BLaER1 (cell line): ENCODE results near the gene UBTD2.
A peak's percentile ranks its signal among the peaks of the same experiment; 100 is the strongest.

Source experiments
- H3K27ac ChIP-seq: shearing (Covaris generic); formaldehyde crosslinking; 2 replicates; pipeline ENCODE4 v1.8.1; 2022
- H3K27me3 ChIP-seq: shearing (Covaris generic); formaldehyde crosslinking; 2 replicates; pipeline ENCODE4 v1.8.1; 2022
- H3K36me3 ChIP-seq: shearing (Covaris generic); formaldehyde crosslinking; 2 replicates; pipeline ENCODE4 v1.8.1; 2022
- H3K4me1 ChIP-seq: shearing (Covaris generic); formaldehyde crosslinking; 2 replicates; pipeline ENCODE4 v1.8.1; 2022
- H3K4me2 ChIP-seq: shearing (Covaris generic); formaldehyde crosslinking; 2 replicates; pipeline ENCODE4 v1.8.1; 2022
- H3K4me3 ChIP-seq: shearing (Covaris generic); formaldehyde crosslinking; 2 replicates; pipeline ENCODE4 v1.8.1; 2022
- H3K9ac ChIP-seq: shearing (Covaris generic); formaldehyde crosslinking; 2 replicates; pipeline ENCODE4 v1.8.1; 2022
- H3K9me3 ChIP-seq: shearing (Covaris generic); formaldehyde crosslinking; 2 replicates; pipeline ENCODE4 v1.8.1; 2022
- H4K20me1 ChIP-seq: shearing (Covaris generic); formaldehyde crosslinking; 2 replicates; pipeline ENCODE4 v1.8.1; 2022
- Cebpa-rat ChIP-seq: shearing (Covaris generic); IDR thresholded peaks from 2 replicates; pipeline ENCODE4 v1.8.1; 2022

UBTD2 gene

GRCh38 chr5:172166030-172166826, 117.3 kb downstream of the UBTD2 start:
- H3K36me3 ChIP-seq, result peaks cover 54% of the 10 kb centered on the region
- no peaks in the 10 kb centered on the region for H3K27me3 ChIP-seq
- peak overlapping the region; percentile 68 for H3K27ac ChIP-seq
- H4K20me1 ChIP-seq, result peaks cover 77% of the 10 kb centered on the region
- no peak overlapping the region for H3K4me3 ChIP-seq
- H3K4me1 ChIP-seq, result peaks cover 97% of the 10 kb centered on the region
- peak overlapping the region; percentile 75 for H3K4me2 ChIP-seq
- no peaks in the 10 kb centered on the region for H3K9me3 ChIP-seq
- TF ChIP-seq Cebpa-rat, result no peak
- peak overlapping the region; percentile 34; the same call in 1 of the 2 replicates for H3K9ac ChIP-seq

DNA sequence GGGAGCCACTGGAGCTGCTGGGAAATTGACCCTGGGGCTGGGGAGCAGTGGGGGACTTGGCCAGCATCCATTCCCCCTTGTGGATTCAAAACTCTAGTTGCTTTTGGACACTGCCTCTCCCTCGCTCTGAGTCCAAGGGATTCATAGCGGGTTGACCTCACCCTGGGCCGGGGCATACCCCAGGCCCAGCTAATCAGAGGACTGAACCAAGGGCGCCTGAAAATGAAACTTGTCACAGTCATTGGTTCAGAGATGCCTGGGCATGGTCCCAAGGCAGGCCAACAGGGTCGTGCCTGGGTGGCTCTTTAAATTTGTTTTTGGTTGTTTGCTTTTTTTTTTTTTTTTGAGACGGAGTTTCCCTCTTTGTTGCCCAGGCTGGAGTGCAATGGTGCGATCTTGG, 118.1 kb downstream of the UBTD2 start:
- peaks cover 97% of the 10 kb centered on the region for H3K4me1 ChIP-seq
- 0 out of 2 replicates have a peak overlapping the region, but pooled peaks have one; percentile 34 for H3K9ac ChIP-seq
- H3K27ac ChIP-seq, result peak overlapping the region; percentile 68
- H3K4me2 ChIP-seq, result peak overlapping the region; percentile 75
- H3K36me3 ChIP-seq, result peaks cover 57% of the 10 kb centered on the region
- no peak overlapping the region for H3K4me3 ChIP-seq
- TF ChIP-seq Cebpa-rat, result no peak
- peaks cover 85% of the 10 kb centered on the region for H4K20me1 ChIP-seq
- H3K27me3 ChIP-seq, result no peaks in the 10 kb centered on the region
- H3K9me3 ChIP-seq, result no peaks in the 10 kb centered on the region

- H4K20me1 ChIP-seq, result peaks cover 90% of the 10 kb centered on the region
- H3K9me3 ChIP-seq, result no peaks in the 10 kb centered on the region
- 0 out of 2 replicates have a peak overlapping the region, but pooled peaks have one; percentile 34 for H3K9ac ChIP-seq
- H3K4me2 ChIP-seq, result peak overlapping the region; percentile 75
- H3K4me1 ChIP-seq, result peaks cover 97% of the 10 kb centered on the region
- peaks cover 57% of the 10 kb centered on the region for H3K36me3 ChIP-seq
- H3K27me3 ChIP-seq, result no peaks in the 10 kb centered on the region
- H3K27ac ChIP-seq, result peak overlapping the region; percentile 68
- no peak for TF ChIP-seq Cebpa-rat
- H3K4me3 ChIP-seq, result no peak overlapping the region
These were observed 118.8 kb downstream of the UBTD2 start for GRCh38 chr5:172164769-172165212.

GRCh38 chr5:172163346-172163745, 120.2 kb downstream of the UBTD2 start:
- Histone ChIP-seq H3K4me1 (peaks cover 97% of the 10 kb centered on the region), H3K4me2 (0 out of 2 replicates have a peak overlapping the region, but pooled peaks have one; percentile 9), H3K27me3 (no peaks in the 10 kb centered on the region), H3K4me3 (no peak overlapping the region), H3K27ac (peak overlapping the region; percentile 14; the same call in 1 of the 2 replicates), H3K36me3 (peaks cover 63% of the 10 kb centered on the region), H3K9ac (no peak overlapping the region), H3K9me3 (no peaks in the 10 kb centered on the region), H4K20me1 (peaks cover 88% of the 10 kb centered on the region)
- TF ChIP-seq Cebpa-rat, result no peak

DNA sequence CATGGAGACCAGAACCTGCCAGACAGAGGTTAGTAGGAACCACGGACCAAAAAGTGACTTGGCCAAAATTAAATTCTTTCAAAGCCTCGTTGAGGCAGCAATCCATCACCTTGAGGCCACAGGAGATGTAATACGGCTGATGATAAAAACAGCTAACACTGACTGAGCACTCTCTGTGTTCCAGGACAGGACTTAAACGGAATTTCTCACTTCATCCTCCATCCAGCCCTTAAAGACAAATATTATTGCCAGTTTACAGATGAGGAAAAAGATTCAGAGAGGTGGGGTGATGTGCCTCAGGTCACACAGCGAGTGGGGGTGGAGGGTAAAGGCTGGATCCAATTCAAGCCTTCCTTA, 120.6 kb downstream of the UBTD2 start:
- peaks cover 95% of the 10 kb centered on the region for H3K4me1 ChIP-seq
- no peak overlapping the region for H3K4me3 ChIP-seq

DNA sequence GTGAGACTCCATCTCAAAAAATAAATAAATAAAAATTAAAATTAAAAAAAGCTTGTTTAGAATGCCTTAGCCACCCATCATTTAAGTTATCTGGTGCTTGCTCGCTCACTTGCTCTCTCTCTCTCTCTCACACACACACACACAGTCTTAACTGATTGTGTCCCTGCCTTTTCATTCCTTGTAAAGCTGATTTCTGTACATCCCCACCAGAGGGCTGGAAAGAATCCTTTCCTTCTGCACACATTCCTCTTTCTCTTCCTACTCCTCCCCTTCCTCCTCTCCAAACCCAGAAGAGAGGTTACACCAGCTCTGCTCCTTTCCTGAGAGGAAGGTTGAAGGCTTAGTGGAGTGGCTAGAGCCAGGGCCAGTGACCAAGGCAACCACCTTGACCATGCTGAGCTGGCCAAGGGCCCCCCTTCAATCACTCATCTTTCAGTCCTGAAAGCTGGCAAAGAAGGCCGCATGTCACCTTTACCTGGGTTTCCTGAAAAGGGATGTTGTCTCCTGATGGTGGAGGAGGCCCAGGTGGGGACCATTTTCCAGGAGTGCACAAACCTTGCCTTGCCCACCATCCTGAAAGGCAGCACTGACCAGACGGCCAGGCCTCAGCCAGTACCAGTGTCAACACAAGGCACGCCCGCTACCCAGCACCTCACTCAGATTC, 121.1 kb downstream of the UBTD2 start:
- Histone ChIP-seq H3K4me1 (peaks cover 95% of the 10 kb centered on the region), H4K20me1 (peaks cover 84% of the 10 kb centered on the region), H3K27ac (0 out of 2 replicates have a peak overlapping the region, but pooled peaks have one; percentile 14), H3K36me3 (peaks cover 63% of the 10 kb centered on the region), H3K4me2 (peak overlapping the region; percentile 22; the same call in 1 of the 2 replicates), H3K9me3 (no peaks in the 10 kb centered on the region), H3K9ac (no peak overlapping the region), H3K27me3 (no peaks in the 10 kb centered on the region), H3K4me3 (no peak overlapping the region)
- no peak for TF ChIP-seq Cebpa-rat

More for the DNA sequence above, 120.6 kb downstream of the UBTD2 start:
- peaks cover 63% of the 10 kb centered on the region for H3K36me3 ChIP-seq
- peak overlapping the region; percentile 14; the same call in 1 of the 2 replicates for H3K27ac ChIP-seq
- no peaks in the 10 kb centered on the region for H3K9me3 ChIP-seq
- H4K20me1 ChIP-seq, result peaks cover 84% of the 10 kb centered on the region
- H3K4me2 ChIP-seq, result no peak overlapping the region
- no peak overlapping the region for H3K9ac ChIP-seq
- no peaks in the 10 kb centered on the region for H3K27me3 ChIP-seq
- no peak for TF ChIP-seq Cebpa-rat

DNA sequence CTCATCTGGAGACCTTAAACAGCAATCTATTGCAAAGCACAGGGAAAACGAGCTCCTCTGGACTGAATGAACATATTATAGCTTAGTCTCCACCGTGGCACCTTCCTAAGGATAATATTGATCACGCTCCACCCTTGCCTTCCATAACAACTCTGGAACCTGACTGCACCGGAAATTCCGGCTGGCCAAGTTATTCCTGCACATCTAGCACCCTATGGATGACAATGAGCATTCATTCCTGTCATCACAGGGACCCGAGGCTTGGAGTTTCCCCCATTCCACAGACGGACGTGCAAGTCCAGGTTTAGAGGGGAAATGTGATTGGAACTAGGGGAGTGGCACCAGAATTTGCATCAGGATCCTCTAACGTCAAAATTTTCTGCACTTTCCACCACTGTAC, 123.1 kb downstream of the UBTD2 start:
- Histone ChIP-seq H3K9me3 (no peaks in the 10 kb centered on the region), H4K20me1 (peaks cover 94% of the 10 kb centered on the region), H3K27me3 (no peaks in the 10 kb centered on the region), H3K9ac (no peak overlapping the region), H3K4me1 (peaks cover 96% of the 10 kb centered on the region), H3K4me3 (no peak overlapping the region), H3K36me3 (peaks cover 66% of the 10 kb centered on the region), H3K27ac (peak overlapping the region; percentile 22; the same call in 1 of the 2 replicates), H3K4me2 (peak overlapping the region; percentile 35)
- no peak for TF ChIP-seq Cebpa-rat
